Measurements from ENCODE around the gene ATP5PD.

DNA sequence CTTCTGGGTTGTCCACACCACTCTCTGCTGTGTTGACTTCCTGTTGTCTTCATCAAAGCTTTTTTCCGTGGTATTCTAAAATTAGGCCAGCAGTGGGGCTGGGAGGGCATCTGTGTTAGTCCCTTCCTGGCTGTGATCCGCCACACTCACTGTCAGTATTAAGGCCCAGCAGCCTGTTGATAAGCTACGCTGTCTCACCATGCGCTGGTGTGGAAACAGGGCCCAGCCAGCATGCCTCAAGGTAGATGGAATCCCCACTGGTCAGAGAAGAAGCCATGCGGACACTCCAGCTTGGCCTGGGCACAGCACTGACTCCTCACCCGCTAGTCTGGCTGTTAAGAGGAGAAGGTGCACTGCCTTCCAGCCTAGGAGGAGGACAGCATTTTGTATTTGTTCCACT is 48.0 kb downstream of the ATP5PD start:
- no peak for TF ChIP-seq GATA3 (IDR thresholded peaks at IDR 0.05; ENCODE audit: low read depth, low read length)
- TF ChIP-seq GATA2 (IDR thresholded peaks at IDR 0.05; ENCODE audit: low read depth, low read length), result no peak
